Mesendoderm (in vitro differentiated cells): ENCODE data around the gene EFCAB11. TPM values are rescaled to one million over a fixed set of nuclear protein-coding genes. Genes with fewer than 3 reads are reported as not detected.

Source experiments
- DNase-seq: peaks from one replicate; pipeline ENCODE4 v3.0.0; 2013
- H2AK5ac ChIP-seq: 2 replicates; pipeline ENCODE4 v1.6.1; 2013; ENCODE audit warnings: low read length, inconsistent platforms
- H2BK120ac ChIP-seq: 2 replicates; pipeline ENCODE4 v1.6.1; 2013; ENCODE audit warnings: low read depth, mild to moderate bottlenecking, low read length, moderate library complexity, mixed read lengths
- H2BK15ac ChIP-seq: replicated peaks from 2 replicates; pipeline ENCODE4 v1.6.1; 2013; ENCODE audit warnings: low read depth, mild to moderate bottlenecking, moderate library complexity
- H2BK5ac ChIP-seq: 2 replicates; pipeline ENCODE4 v1.6.1; 2013; ENCODE audit warnings: low read length, inconsistent platforms
- H3K18ac ChIP-seq: 2 replicates; pipeline ENCODE4 v1.6.1; 2013; ENCODE audit warnings: mild to moderate bottlenecking, low read length, mixed read lengths
- H3K23ac ChIP-seq: one replicate; pipeline ENCODE4 v1.6.1; 2013; ENCODE audit warnings: low read length
- H3K27ac ChIP-seq: 2 replicates; pipeline ENCODE4 v1.5.1; 2013; ENCODE audit warnings: low read depth, mild to moderate bottlenecking, inconsistent platforms, low read length, moderate library complexity
- H3K27me3 ChIP-seq: 2 replicates; pipeline ENCODE4 v1.6.1; 2013; ENCODE audit warnings: low read length, control low read depth, mild to moderate bottlenecking, inconsistent platforms; ENCODE audit not compliant: insufficient read depth, poor library complexity
- H3K36me3 ChIP-seq: 2 replicates; pipeline ENCODE4 v1.6.1; 2013; ENCODE audit warnings: low read length, inconsistent platforms; ENCODE audit not compliant: control insufficient read depth, insufficient read depth
- H3K4ac ChIP-seq: one replicate; pipeline ENCODE4 v1.6.1; 2013; ENCODE audit warnings: low read depth, mild to moderate bottlenecking, low read length, moderate library complexity
- H3K4me1 ChIP-seq: 2 replicates; pipeline ENCODE4 v1.6.1; 2013; ENCODE audit warnings: low read depth, low read length, inconsistent platforms; ENCODE audit not compliant: control insufficient read depth
- H3K4me2 ChIP-seq: 2 replicates; pipeline ENCODE4 v1.6.1; 2013; ENCODE audit warnings: low read length
- H3K4me3 ChIP-seq: 2 replicates; pipeline ENCODE4 v1.5.1; 2013; ENCODE audit warnings: mild to moderate bottlenecking, low read length
- H3K56ac ChIP-seq: one replicate; pipeline ENCODE4 v1.6.1; 2013; ENCODE audit warnings: low read length
- H3K79me1 ChIP-seq: 2 replicates; pipeline ENCODE4 v1.6.1; 2013; ENCODE audit warnings: low read length, inconsistent platforms
- H3K79me2 ChIP-seq: 2 replicates; pipeline ENCODE4 v1.6.1; 2013; ENCODE audit warnings: mild to moderate bottlenecking, low read length; ENCODE audit not compliant: control insufficient read depth, insufficient read depth
- H3K9ac ChIP-seq: 2 replicates; pipeline ENCODE4 v1.6.1; 2013; ENCODE audit warnings: low read length, inconsistent platforms
- H4K5ac ChIP-seq: one replicate; pipeline ENCODE4 v1.6.1; 2013; ENCODE audit warnings: low read length
- H4K8ac ChIP-seq: one replicate; pipeline ENCODE4 v1.6.1; 2013; ENCODE audit warnings: low read depth, mild to moderate bottlenecking, control low read depth, low read length, moderate library complexity
- WGBS: extraction: QIAGEN DNeasy Blood & Tissue Kit; methylation state at CpG from one replicate; pipeline ENCODE4 v1.1.7; 2013; ENCODE audit warnings: low lambda C conversion rate, missing lambda C conversion rate; ENCODE audit not compliant: insufficient coverage; ENCODE audit errors: extremely low coverage; 5-methylcytosine and 5-hydroxymethylcytosine counted together
- polyA plus RNA-seq, 2 experiments: library from polyadenylated mRNA; stranded (reverse); fragments of 200-250 nt; gene quantifications; one replicate each; pipeline ENCODE4 v1.2.3, GENCODE V29; 2013

The EFCAB11 gene, protein sequence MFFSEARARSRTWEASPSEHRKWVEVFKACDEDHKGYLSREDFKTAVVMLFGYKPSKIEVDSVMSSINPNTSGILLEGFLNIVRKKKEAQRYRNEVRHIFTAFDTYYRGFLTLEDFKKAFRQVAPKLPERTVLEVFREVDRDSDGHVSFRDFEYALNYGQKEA
- 8.6 TPM for polyA plus RNA-seq (2013, experiment 1 of 2)
- 8.5 TPM for polyA plus RNA-seq (2013, experiment 2 of 2)

DNA sequence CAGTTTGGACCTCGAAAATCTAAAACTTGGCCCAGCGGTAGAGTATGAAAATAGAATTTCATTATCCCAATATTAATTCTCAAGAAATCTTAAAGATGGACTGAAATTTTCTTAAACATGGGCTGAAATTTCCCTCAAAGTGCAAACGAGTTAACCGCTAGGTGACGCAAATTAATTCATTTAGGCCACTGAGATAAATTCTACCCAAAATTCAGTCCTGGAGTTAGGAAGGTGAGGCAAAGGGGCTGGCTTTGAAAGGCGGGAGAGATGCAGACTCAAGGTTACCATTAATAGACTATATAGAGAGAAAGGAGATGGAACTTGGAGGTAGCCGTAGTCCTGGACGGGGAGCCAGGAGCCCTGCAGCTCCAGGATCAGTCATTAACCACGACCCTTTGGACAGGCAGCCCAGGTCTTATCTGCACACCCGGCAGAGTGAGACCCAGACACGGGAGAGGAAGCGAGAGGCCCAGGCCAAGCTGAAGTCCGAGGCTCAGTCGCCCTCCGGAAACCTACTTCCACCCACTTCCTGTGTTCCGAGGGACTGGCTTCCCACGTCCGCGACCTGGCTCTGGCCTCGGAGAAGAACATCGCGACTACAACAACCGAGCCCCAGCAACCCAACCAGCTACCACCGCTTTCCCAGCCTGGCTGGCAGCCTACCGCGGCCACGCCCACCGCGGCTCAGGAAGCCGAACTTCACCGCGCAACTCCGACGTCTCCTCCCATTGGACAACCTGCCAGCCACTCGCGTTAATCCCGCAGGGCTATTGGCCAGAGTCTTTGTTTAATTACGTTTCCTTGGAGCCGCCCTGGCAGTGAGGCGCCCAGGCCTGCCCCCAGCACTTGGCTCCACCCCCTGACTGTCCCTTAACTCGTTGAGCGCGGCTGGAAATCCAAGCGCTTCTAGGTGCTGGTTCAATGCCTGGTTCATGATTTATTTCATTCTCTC, at the start of gene EFCAB11:
EFCAB11 (minus strand) TSS at position 661 of the 952 bp plus-strand sequence; CDS start at position 591, 70 bp downstream.
- Histone ChIP-seq H3K9ac (peak within 1 kb of the TSS; percentile 95), H2AK5ac (no peak within 1 kb of the TSS), H3K56ac (peak within 1 kb of the TSS; percentile 98), H3K27me3 (no peaks in the 10 kb centered on the region), H3K4ac (peak within 1 kb of the TSS; percentile 10), H4K8ac (peak within 1 kb of the TSS; percentile 30), H4K5ac (no peak within 1 kb of the TSS), H3K36me3 (no peaks in the 10 kb centered on the region), H2BK15ac (no peak within 1 kb of the TSS), H3K79me1 (peaks cover 9% of the 10 kb centered on the region), H3K4me1 (no peaks in the 10 kb centered on the region), H3K79me2 (peaks cover 12% of the 10 kb centered on the region), H3K23ac (peak within 1 kb of the TSS; percentile 12), H3K4me3 (peak within 1 kb of the TSS; percentile 90), H3K27ac (peak within 1 kb of the TSS; percentile 83), H2BK5ac (peak within 1 kb of the TSS; percentile 67), H3K18ac (peak within 1 kb of the TSS; percentile 1), H3K4me2 (peak within 1 kb of the TSS; percentile 85), H2BK120ac (no peak within 1 kb of the TSS)
- DNase-seq, result peak; percentile 100
- WGBS, result no CpG with 5 or more reads among the region's 44 CpGs

DNA sequence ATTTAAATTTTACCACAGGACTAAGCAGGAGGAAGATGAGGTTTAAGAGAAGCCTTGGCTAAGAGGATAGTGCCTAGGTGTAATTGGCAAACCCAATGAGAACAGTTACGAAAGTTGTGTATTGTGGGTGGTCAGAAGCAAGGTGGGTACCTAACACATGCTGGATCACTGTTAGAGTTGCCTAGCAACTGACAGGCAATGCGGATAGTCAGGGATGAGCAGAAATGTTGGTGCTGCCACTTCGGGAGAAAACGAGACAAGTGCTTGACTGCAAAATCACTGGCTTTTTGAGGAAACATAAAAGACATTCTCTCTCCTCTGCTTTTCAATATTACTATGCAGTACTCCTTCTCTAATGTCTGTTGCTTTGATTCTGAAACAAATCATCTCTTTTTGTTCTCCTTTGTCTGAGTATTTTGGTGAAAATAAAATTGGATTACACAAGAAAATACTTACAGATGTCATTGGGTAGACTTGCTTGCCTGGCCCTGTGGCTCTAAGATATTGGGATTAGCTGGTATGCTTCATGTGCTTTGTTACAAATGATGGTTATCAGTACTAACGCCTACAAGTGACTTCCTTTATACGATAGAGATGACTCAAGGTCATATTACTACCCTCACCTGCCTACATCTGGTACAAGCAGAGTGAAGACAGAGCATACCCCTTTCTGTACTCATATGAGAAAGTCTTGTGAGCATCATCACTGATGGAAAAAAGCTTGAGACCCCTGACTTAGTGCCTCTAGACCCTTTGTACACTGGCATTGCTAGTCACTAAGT, 49.2 kb upstream of the EFCAB11 start:
- no peak overlapping the region for H2BK5ac ChIP-seq
- no peaks in the 10 kb centered on the region for H3K79me2 ChIP-seq
- H3K4me2 ChIP-seq, result no peak overlapping the region
- no peaks in the 10 kb centered on the region for H3K79me1 ChIP-seq
- no peak overlapping the region for H2BK120ac ChIP-seq
- no peak for DNase-seq
- no peak overlapping the region for H3K9ac ChIP-seq
- H3K23ac ChIP-seq, result no peak overlapping the region
- no peak overlapping the region for H3K27ac ChIP-seq
- no peak overlapping the region for H4K8ac ChIP-seq
- H2AK5ac ChIP-seq, result no peak overlapping the region
- no peaks in the 10 kb centered on the region for H3K27me3 ChIP-seq
- WGBS, result no CpG with 5 or more reads among the region's 6 CpGs
- no peak overlapping the region for H4K5ac ChIP-seq
- no peak overlapping the region for H3K18ac ChIP-seq
- no peaks in the 10 kb centered on the region for H3K36me3 ChIP-seq
- H2BK15ac ChIP-seq, result no peak overlapping the region
- no peak overlapping the region for H3K4me3 ChIP-seq
- no peak overlapping the region for H3K56ac ChIP-seq
- H3K4ac ChIP-seq, result no peak overlapping the region
- H3K4me1 ChIP-seq, result no peaks in the 10 kb centered on the region

DNA sequence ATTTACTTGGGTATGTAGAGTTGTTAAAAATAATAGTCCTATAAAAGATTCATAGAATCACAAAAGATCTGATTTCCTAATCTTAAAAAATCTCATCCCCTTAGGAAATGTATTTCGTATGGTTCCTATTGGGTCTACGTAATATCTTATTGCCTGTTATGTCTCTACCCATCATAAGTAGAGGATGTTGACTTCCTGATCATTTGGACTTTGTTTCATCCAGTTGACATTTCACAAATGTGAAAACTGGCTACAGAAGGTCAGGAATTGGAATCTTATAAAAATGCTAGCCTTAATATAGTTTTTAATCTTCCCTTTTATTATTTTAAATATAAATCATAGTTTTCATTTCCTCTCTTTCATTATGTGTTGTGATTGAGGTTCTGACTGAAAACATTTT, 46.4 kb upstream of the EFCAB11 start:
- WGBS, result no CpG with 5 or more reads among the region's 2 CpGs
- H3K4me2 ChIP-seq, result no peak overlapping the region
- no peak overlapping the region for H3K18ac ChIP-seq
- no peak overlapping the region for H2BK15ac ChIP-seq
- H3K79me1 ChIP-seq, result no peaks in the 10 kb centered on the region
- no peak overlapping the region for H3K4me3 ChIP-seq
- H2BK5ac ChIP-seq, result no peak overlapping the region
- no peak overlapping the region for H4K5ac ChIP-seq
- no peaks in the 10 kb centered on the region for H3K4me1 ChIP-seq
- H2AK5ac ChIP-seq, result no peak overlapping the region
- H3K4ac ChIP-seq, result no peak overlapping the region
- H2BK120ac ChIP-seq, result no peak overlapping the region
- H3K23ac ChIP-seq, result no peak overlapping the region
- no peak overlapping the region for H3K9ac ChIP-seq
- no peak overlapping the region for H4K8ac ChIP-seq
- H3K56ac ChIP-seq, result no peak overlapping the region
- peaks cover 2% of the 10 kb centered on the region for H3K36me3 ChIP-seq
- H3K27ac ChIP-seq, result no peak overlapping the region
- H3K27me3 ChIP-seq, result no peaks in the 10 kb centered on the region
- no peak for DNase-seq
- no peaks in the 10 kb centered on the region for H3K79me2 ChIP-seq

DNA sequence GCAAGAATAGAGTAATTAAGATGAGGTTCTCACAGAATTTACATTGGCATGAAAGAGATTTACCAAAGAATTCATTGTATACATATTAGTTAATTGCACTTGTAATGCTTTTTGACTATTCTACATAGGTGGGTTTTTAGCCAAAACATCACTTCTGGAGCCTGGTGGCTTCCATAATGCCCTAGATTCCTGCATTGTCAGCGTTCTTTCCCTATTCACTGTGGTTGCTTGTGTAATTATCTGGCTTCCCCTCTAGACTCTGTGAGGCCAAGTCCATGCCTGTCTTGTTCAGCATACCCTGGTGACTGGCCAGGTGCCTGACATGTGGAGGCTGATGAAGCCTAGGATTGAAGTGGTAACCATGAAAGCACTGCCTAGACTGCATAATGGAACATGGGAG, 42.4 kb upstream of the EFCAB11 start:
- no peak overlapping the region for H3K4ac ChIP-seq
- H3K27ac ChIP-seq, result no peak overlapping the region
- no peak overlapping the region for H2BK5ac ChIP-seq
- no CpG with 5 or more reads among the region's 1 CpG for WGBS
- H3K56ac ChIP-seq, result no peak overlapping the region
- no peak for DNase-seq
- no peaks in the 10 kb centered on the region for H3K27me3 ChIP-seq
- no peak overlapping the region for H2AK5ac ChIP-seq
- H3K79me2 ChIP-seq, result no peaks in the 10 kb centered on the region
- no peak overlapping the region for H4K5ac ChIP-seq
- H2BK15ac ChIP-seq, result no peak overlapping the region
- H3K9ac ChIP-seq, result no peak overlapping the region
- H3K4me2 ChIP-seq, result no peak overlapping the region
- no peak overlapping the region for H3K23ac ChIP-seq
- H3K4me1 ChIP-seq, result no peaks in the 10 kb centered on the region
- peaks cover 7% of the 10 kb centered on the region for H3K36me3 ChIP-seq
- H3K18ac ChIP-seq, result no peak overlapping the region
- no peak overlapping the region for H4K8ac ChIP-seq
- H3K79me1 ChIP-seq, result no peaks in the 10 kb centered on the region
- no peak overlapping the region for H2BK120ac ChIP-seq
- no peak overlapping the region for H3K4me3 ChIP-seq

DNA sequence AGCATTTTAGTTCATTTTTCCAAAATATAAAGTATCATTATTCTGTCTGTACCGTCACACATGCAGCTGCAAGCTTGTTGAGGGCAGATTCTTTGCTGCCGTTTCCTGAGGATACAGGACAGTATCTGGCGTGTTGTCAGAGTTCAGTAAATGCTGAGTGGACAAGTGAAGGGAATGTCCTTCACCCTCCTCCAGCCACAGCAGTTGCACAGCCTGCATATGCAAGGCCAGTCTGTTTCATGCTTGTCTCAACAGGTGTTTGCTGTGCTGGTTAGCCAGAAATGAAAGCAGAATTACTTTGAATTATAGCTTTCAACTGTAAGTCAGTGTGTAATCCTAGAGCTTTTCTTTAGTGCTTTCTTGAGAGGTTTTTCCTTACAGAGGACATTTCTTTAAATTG, 37.7 kb upstream of the EFCAB11 start:
- H2BK5ac ChIP-seq, result no peak overlapping the region
- DNase-seq, result no peak
- H3K27ac ChIP-seq, result no peak overlapping the region
- no peak overlapping the region for H4K8ac ChIP-seq
- no peak overlapping the region for H3K9ac ChIP-seq
- H3K4ac ChIP-seq, result no peak overlapping the region
- no peak overlapping the region for H3K18ac ChIP-seq
- peaks cover 7% of the 10 kb centered on the region for H3K36me3 ChIP-seq
- H2BK15ac ChIP-seq, result no peak overlapping the region
- no peak overlapping the region for H4K5ac ChIP-seq
- H3K4me2 ChIP-seq, result no peak overlapping the region
- H2BK120ac ChIP-seq, result no peak overlapping the region
- H3K4me1 ChIP-seq, result peaks cover 4% of the 10 kb centered on the region
- H3K27me3 ChIP-seq, result no peaks in the 10 kb centered on the region
- H3K56ac ChIP-seq, result no peak overlapping the region
- H3K23ac ChIP-seq, result no peak overlapping the region
- no peak overlapping the region for H3K4me3 ChIP-seq
- H3K79me1 ChIP-seq, result no peaks in the 10 kb centered on the region
- H2AK5ac ChIP-seq, result no peak overlapping the region
- H3K79me2 ChIP-seq, result no peaks in the 10 kb centered on the region
- no CpG with 5 or more reads among the region's 3 CpGs for WGBS
